Endothelial cell of umbilical vein (primary cell): ENCODE measurements around the gene HAUS3.

Experiments used
- GATA2 ChIP-seq: IDR thresholded peaks from 2 replicates; pipeline ENCODE4 v1.7.0; 2011; ENCODE audit warnings: low read depth, mild to moderate bottlenecking, moderate library complexity, mixed read lengths, low read length; ENCODE audit not compliant: insufficient read length, insufficient read depth
- TF ChIP-seq, protein P1 (sequence below), 2 donors: IDR thresholded peaks; 1 replicate in 1 of 2; 2 replicates in 1 of 2; pipeline ENCODE4 v1.5.1; 2011; ENCODE audit warnings: low read length in 2 of 2, mild to moderate bottlenecking in 2 of 2, moderate library complexity in 2 of 2, control low read depth in 1 of 2, inconsistent platforms in 1 of 2, low read depth in 1 of 2; ENCODE audit not compliant: insufficient read depth in 1 of 2; ENCODE audit errors: extremely low read depth in 1 of 2

- TF ChIP-seq, protein P1, sequence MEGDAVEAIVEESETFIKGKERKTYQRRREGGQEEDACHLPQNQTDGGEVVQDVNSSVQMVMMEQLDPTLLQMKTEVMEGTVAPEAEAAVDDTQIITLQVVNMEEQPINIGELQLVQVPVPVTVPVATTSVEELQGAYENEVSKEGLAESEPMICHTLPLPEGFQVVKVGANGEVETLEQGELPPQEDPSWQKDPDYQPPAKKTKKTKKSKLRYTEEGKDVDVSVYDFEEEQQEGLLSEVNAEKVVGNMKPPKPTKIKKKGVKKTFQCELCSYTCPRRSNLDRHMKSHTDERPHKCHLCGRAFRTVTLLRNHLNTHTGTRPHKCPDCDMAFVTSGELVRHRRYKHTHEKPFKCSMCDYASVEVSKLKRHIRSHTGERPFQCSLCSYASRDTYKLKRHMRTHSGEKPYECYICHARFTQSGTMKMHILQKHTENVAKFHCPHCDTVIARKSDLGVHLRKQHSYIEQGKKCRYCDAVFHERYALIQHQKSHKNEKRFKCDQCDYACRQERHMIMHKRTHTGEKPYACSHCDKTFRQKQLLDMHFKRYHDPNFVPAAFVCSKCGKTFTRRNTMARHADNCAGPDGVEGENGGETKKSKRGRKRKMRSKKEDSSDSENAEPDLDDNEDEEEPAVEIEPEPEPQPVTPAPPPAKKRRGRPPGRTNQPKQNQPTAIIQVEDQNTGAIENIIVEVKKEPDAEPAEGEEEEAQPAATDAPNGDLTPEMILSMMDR (IDR thresholded peaks at IDR 0.05; ENCODE audit: extremely low read depth in 1 of 2, insufficient read depth in 1 of 2, low read depth in 1 of 2, low read length in 2 of 2): no peak
- no peak for TF ChIP-seq GATA2
Observed at GRCh38 chr4:2267320-2267811, 25.4 kb upstream of the HAUS3 start.
